Stimulated activated CD8-positive, alpha-beta memory T cell treated with anti-CD3 and anti-CD28 coated beads, Interleukin-15, amount 100 ng/mL, for 24 hours (primary cell): ENCODE results near the gene SYT9.

Experiments used
- DNase-seq: peaks from one replicate; pipeline ENCODE4 v3.0.0-alpha.2; 2020; ENCODE audit warnings: low read depth

The SYT9 gene

DNA sequence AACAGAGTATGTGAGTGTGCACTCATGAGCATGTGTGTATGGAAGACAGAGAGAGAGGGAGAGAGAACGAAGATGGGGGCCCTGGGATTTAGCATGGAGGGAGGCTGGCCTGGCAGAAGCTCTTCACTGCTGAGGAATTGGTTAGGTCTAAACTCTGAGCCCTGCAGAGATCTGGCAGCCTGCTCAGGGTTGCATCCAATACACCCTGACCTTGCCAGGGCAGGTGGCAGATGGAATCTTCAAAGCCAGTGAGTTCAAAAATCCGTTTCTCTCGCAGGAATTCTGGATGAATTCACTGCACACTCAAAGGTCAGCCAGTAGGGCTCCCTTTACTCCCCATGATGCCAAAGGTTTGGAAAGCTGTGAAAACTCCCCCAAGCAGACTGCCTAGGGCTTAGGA lies 172.2 kb downstream of the SYT9 start:
- no peak for DNase-seq

DNA sequence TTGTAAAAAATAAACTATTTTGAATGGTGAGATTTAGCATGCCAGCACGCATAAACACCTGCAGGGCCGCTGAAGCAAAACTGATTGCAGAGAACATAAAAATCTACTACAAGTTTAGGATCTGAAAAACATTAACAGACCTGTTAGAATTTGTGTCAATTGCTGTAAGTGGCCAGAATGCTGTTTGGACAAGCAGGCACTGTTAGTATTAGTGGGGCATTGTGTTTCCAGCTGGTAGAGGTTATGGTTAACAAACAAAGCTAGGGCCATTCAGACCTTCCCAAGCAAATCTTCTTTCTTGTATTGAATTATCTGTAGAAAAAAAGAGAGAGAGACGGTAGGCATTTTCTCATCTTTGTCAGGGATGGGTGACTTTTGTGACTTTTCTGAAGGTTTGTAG lies 176.0 kb downstream of the SYT9 start:
- DNase-seq = no peak

DNA sequence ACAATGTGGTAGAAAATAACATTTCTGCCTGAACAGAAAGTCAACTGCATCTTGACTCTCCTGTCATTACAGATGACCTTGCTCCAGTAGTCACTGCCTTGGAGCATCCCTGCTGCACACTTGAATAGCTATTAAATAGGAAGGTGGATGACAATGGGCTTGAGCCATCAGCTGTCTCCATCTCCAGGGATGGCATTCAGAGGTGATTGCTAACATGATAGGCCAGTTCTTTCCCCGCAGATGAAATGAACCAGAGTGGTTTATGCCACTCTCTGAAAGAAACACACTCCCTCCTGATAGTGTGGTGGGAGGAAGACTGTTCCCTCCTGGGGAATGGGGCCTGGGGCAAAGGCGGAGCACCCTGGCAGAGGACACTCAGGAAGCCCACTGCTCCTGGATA lies 176.5 kb downstream of the SYT9 start:
- no peak for DNase-seq

DNA sequence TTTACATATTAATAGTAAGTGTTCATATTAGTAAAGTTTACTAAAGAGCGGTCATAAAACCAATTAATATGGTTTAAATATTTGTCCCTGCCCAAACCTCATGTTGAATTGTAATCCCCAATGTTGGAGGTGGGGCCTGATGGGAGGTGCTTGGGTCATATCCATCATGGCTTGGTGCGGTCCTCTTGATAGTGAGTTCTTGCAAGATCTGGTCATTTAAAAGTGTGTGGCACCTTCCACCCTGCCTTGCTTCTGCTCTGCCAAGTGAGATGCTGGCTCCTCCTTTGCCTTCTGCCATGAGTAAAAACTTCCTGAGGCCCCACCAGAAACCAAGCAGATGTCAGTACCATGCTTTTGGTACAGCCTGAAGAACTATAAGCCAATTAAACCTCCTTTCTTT lies 178.8 kb downstream of the SYT9 start:
- DNase-seq = no peak

DNA sequence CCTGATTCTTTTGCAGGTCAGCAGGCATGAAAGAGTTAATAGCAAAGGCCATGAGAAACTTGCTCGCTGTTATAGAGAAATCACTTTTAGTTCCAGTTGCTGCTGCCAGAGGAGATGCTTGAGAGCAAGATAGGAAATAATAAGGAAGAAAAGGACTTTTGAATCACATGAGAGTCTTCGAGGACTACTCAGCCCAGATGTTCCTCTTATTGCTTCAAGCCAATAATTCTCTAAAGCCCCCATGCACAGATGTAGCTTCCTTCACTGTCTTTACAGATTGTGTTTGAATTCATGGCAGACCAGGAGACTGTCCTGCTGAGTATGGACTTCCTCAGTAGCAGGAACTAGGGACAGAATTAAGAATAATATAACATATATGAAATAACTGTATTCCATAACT lies 183.5 kb downstream of the SYT9 start:
- DNase-seq = no peak

DNA sequence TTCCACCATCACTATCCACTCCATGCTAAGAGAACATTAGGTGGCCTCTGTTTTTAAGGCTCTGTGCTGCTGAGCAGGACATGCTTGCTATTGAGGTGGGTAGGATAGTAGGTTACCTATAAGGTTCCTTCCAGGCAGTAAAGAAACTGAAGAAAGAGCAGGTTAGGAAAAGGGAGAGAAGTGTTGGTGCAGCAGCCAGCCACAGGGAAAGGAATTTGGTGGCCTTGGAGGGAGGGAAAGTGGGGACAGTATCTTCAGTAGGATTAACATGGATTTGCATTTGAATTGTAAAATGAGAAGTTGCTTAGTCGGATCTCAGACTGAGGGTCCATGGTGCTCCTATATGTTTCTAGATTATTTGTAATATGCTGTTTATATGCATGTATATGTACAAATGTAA lies 184.4 kb downstream of the SYT9 start:
- DNase-seq = no peak

DNA sequence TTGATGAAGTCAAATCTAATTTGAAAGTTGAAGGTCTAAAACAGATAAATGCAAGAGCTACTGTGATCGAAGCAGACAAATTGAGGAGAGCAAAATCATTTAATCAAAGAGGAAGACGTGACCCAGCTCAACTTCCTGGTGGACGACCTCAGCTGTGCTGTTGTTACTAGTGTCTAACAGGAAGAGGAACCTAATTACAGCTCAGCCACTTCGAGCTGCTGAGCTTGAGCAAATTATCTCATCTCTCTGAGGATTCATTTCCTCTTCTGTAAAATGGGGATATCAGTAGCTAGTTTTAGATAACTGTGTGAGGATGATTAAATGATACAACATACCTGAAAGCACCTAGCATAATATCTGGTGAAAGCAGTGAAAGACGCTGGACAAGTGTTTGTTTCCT lies 185.0 kb downstream of the SYT9 start:
- DNase-seq = no peak

DNA sequence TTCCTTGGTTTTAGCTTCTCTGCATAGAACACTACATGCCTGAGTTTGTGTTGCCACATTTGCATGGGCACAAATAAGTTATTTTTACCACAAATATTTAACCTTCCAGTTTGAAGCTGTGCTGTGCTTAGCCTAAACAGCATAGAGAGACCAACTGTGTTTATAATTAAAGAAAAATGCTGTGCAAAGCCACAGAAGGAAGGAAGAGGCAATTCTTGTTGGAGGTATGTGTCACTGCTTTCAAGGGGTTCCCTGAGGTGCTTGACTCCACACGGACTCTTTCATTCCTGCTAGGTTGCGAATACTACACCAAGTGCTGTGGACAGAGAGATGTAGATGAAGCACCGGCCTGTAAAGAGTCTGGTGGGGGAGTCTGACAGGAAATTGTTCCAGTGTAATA lies 186.0 kb downstream of the SYT9 start:
- DNase-seq = no peak

DNA sequence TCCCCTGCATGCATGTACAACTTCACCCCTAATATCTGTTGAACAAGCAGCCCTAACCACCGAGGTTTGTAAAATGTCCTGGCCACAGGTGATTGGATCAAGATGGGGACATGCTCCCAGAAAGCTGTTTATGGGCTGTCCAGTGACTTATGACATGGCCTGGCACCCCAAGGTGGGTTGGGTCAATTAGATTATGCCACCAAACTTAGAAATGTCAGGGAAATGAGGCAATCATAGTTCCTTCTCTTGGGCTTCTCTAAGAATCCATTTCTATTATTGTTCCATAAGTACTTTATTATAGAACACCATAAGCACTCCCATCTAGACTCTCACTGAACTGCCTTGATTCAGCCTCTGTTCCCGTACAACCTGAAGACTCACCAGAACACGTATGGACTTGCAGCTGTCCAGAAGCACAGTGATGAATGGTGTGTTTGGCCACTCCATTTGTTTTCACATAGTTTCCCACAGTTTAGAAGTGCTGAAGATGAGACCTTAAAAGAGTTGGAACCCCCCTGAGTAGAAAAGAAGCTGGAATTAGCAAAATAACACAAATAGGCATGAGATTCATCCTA lies 188.1 kb downstream of the SYT9 start:
- DNase-seq = no peak

DNA sequence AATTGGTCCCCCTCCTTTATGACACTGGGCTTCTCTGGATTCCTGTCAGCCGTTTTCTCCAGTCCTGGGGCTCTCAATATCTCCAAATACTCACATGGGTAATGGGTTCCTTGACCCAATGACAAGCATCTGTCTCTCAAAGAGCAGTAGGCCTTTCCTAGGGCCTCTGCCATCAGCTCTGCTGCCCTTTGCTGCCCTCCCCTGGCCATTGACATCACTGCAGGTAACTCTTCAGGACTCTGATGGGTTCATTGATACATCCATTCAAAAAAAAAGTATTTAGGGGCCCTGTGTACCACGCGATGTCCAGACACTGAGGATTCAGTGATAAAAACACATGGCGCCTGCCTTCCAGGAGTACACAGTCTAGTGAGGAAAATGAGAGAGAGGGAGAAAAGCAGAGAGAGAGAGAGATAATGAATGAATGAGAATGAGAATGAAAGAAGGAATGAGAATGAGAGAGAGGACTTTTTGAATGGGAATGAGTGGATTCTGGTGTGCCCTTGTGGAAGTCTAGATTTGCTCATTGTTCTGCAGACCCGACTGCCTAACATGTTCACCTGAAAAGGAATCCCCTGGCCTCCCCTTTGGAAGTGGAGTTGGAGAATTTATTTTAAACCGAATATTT lies 191.0 kb downstream of the SYT9 start:
- peak; percentile 47 for DNase-seq

DNA sequence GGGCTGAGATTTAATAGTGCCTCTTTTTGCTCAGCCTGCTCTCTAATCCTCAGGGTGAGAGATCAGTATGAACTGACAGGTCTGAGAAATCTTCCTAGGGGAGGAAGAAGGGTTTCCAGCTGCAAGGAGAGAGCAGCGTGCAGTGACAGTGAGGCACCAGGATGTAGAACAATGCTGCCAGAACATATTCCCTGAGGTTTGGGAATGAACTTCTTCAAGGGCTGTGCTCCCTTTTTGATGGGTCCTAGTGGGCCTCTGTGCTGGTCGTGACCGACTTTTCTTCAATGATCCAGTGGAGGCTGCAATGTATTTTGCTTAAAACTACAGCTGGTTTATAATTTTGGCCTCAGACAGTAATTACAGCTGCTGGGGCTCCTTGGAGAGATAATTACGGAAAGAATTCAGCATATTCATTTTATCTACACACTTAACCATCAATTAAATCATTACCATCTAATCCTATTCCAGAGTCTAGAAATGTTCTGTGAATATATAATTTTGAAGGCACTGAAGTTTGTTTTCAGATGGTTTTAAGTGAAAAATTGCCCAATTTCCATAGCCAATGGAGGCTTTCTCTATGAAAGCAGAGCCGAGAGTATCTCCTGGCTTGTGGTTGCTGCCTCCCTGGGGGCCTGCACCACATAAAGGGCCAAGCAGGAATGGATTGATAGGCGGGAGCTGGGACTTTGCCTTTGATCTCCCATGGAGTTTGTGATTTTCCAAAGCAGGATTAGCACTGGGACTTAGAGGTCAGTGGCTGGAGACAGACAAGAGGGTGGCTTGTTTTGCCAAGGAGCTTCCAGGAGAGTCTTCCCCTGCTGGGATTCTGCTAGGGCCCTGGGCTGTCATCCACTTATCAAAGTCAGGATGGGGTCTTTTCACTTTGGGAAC lies 192.6 kb downstream of the SYT9 start:
- no peak for DNase-seq

DNA sequence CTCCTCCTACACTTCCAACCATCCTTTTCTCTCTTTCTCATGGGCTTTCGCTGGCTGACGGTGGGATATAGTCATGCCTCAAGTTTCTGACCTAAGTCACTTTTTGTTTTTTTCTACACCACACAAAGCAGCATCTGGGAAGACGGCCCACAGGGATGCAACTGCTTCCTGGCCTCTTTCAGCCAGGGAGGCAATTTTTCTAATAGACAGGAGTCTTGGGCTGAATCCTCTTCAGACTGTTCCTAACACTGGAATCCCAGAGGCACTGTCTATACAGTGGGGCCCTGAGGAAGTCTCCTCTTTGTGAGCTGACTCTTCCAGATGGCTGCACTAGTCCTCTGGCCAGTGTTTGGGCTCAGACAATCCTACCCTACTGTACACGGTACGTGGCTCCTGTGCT lies 193.9 kb downstream of the SYT9 start:
- DNase-seq = no peak

DNA sequence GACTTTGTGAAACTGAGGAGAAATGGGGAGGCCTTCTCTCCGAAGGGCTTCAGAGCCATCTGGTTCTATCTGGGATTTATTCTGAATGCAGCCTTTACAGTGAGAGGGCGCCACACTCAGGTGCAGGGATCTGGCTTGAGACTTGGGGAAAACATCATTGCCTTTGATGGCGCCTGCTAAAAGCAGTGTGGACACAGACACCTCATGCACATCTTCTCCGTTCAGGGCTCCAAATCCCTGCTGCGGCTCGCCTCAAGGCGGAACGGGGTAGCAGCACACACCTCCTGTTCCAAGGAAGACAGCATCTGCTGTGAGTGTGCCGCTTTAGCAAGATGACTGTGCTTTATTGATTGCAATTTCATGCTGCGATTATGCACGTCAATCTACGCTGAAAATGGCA lies 196.5 kb downstream of the SYT9 start:
- DNase-seq = no peak

DNA sequence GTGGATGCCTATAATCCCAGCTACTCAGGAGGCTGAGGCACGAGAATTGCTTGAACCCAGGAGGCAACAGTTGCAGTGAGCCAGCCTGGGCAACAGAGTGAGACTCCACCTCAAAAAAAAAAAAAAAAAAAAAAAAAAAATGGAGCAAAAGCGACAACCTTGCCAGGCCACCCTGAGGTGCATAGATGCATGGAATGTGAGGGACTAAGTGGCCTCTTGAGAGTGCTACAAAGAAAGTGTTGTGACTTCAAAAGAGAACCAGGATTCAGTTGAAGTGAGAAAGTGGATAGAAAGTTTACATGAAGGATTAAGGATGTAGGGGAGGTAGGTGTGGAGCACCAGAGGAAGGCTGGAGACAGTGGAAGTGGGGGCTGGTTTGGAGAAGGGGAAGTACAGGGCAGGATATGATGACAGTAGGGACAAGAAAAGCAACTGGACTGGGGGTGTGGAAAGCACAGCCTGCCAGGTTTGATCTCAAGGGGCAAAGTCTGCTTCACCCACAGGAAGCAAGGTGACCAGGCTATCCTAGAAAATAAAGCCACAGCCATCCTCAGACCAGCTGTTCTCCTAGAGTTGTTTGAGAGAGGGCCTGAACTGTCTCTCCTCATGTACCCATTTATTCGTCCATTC lies 197.6 kb downstream of the SYT9 start:
- no peak for DNase-seq

DNA sequence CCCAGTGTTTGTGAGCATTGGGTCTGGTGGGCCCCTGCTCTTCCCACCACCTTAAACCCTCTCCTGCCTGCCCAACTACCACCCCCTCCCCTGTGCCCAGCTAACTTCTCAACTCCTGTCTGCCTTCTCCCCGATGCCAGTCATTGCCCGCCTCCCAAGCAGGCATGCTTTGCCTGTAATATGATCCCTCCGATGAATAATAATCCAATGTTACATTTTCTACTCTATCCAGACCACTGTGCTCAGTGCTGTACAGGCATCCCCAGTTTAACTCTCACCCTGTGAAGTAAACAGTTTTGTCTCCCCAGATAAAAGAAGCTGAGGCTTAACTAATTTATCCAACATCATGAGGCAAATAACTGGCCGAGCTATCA lies 198.1 kb downstream of the SYT9 start:
- DNase-seq = no peak

DNA sequence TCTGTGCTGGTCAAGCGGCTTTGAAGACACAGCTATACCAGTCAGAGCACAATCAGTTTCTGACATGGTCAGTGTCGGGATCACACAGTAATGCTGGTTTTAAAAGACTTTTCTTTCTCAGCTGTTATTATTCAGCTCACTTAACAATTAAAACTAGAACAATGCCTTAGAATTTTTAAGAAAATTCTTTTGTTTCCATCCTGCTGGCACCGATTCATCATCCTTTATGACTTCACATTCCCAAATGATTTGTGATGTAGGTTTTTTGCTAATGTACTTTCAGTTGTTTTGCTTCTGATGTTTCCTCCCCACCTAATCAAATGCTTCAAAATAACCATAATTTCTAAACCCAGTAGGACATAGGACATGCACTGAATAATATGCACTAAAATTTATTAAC lies 199.1 kb downstream of the SYT9 start:
- DNase-seq = no peak

DNA sequence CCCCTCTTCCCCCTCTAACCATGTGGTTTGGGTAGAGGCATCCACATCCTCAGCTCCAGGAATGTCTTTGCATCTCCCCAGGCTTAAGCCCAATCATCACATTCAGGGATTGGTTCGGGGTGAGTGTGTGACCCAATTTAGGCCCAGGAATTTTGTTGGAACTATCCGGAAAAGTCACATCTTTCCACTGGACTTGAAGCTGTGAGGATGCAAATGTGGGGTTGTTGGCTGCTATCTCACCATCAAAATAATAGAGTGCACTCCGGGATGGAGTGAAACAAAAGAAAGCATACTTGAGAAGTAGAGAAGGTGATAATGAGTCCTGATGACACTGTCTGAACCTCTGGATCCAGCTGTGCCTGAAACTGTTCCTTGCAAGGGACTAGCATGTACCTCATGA lies 199.8 kb downstream of the SYT9 start:
- DNase-seq = no peak

DNA sequence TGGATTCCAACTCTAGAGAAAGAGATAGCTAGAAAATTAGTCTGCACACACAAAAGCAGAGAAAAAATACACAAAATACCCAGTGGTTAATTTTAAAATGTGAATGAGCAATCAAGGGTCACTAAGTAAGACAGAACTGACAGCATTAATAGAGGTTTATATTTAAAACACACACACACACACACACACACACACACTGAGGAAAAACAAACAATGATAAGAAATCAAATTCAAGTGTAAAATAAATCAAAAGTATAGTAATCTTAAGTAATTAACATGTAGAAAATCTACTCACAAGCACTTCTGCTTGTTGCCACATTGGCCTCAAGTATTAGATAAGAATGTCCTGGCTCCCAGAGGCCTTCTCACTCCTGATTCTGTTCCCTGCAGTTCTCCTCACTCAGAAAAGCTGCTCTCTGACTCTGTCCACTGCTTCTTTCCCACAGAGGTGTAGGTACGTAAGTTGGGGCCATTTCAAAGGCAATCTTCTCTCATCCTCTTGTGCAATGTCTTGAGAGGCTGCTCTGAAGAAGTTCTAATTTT lies 200.3 kb downstream of the SYT9 start:
- DNase-seq = no peak

DNA sequence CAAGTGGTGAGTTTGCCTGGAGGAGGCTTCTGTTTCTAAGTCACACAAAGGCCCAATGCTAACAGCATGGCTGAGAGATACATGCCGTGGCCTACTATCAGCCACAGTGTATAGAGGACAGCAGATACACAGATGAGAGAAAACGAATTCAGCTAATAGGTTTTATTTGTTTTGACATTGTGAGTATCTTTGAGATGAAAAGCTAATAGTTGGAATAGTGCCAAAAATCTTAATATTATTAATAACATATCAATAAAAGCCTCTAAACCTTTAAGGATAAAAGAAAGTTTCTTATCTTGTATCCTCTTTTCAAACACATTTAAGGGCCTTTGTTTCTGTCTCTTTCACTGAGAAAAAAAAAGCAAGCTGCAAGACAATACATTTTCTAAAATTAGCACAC lies 203.2 kb downstream of the SYT9 start:
- DNase-seq = no peak

DNA sequence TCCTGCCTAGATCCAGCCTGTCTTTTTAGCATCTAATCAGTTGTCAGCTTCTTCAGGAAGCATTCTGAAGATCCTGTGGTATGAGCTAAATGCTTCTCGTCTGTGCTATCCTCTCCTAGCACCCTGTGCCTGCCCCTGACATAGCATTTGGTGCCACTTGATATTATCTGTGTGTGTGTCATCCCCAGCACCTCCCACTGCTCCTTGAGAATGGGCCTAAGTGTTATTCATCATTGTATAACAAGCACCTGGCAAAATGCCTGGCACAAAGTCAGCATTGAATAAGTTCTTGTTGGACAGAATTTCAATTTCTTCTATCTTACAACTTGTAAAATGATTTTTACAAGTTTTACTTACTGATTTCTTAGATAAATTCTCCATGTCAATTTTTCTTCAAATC lies 205.5 kb downstream of the SYT9 start:
- no peak for DNase-seq

DNA sequence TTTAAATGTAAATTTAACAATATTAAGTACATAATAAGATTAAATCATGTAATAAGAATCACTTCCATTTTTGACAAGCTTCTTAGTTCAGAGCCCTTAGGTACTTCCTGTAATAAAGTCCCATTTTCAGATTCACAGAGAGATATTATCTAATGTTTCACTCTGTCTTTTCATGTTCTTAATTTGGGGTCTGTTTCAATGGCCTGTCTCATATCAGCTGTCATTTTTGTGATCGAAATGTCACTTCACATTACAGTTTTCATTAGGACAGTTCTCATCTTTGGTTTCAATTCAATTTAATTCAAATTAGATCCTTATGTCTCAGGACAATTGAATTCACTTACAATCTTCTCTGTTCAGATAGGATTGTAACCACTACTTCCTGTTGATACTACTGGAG lies 211.0 kb downstream of the SYT9 start:
- no peak for DNase-seq

DNA sequence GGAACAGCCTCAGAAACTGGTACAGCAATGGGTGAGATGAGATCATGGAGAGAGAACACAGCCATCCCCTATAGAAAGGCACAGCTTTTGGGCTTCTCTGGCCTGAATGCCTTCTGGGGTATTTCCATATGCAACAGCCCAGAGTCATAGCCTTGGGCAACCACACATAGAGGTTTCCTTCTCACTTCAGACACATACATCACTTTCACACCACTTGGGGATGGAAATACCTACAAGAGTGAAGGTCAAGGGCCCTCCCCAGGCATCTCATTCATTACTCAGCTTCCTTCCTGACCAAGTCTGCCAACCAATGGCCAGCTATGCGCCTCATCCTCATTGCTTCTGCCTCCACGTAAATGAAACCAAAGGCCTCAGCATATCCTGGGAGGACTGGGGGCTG lies 215.9 kb downstream of the SYT9 start:
- DNase-seq = no peak

DNA sequence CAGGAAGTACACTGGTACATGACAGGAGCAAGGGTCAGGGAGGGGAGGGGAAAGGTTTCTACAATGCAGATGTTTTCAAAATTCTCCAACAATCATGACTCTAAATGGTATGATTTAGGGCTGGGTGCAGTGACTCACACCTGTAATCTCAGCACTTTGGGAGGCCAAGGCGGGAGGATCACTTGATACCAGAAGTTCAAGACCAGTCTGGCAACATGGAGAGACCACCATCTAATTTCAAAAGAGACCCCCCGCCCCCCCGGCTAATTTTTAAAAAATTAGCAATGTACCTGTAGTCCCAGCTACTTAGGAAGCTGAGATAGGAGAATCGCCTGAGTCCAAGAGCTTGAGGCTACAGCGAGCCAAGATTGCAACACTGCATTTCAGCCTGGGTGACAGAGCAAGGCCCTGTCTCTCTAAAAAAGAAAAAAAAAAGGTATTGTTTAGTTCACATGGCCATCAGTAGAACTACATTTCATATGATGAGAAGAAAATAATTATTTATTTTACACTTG lies 217.7 kb downstream of the SYT9 start:
- DNase-seq = no peak
